ENCODE data around the gene FUZ.

FUZ gene

GRCh38 chr19:49829721-49830120 is 16.6 kb upstream of the FUZ start:
- DNase-seq = no peak

- no peak for DNase-seq
Measured at GRCh38 chr19:49829200-49829599, 16.1 kb upstream of the FUZ start.

GRCh38 chr19:49827034-49827433 is 13.9 kb upstream of the FUZ start:
- no peak for DNase-seq

GRCh38 chr19:49824662-49825061 is 11.6 kb upstream of the FUZ start:
- DNase-seq = no peak

- peak; percentile 74 for DNase-seq
Measured at GRCh38 chr19:49823472-49823871, 10.4 kb upstream of the FUZ start.

GRCh38 chr19:49820125-49820524 is 7.0 kb upstream of the FUZ start:
- peak; percentile 52 for DNase-seq

- DNase-seq = peak; percentile 5
Measured at GRCh38 chr19:49819452-49820115, 6.5 kb upstream of the FUZ start.

GRCh38 chr19:49818649-49819370 is 5.7 kb upstream of the FUZ start:
- DNase-seq = no peak

- DNase-seq = peak; percentile 78
Measured at GRCh38 chr19:49817964-49818648, 5.0 kb upstream of the FUZ start, which contains the start of gene MED25. TSS of gene MED25 (plus strand) at chr19:49818289. CDS start at chr19:49818342, 53 bp downstream.

- DNase-seq = no peak
Measured at GRCh38 chr19:49816590-49816989, 3.5 kb upstream of the FUZ start.

- peak; percentile 25 for DNase-seq
Measured at GRCh38 chr19:49814010-49814409, 918 bp upstream of the FUZ start.

- DNase-seq = no peak
Measured at GRCh38 chr19:49812452-49812996, 568 bp downstream of the FUZ start.

- no peak for DNase-seq
Measured at GRCh38 chr19:49811328-49811727, 1.8 kb downstream of the FUZ start.

GRCh38 chr19:49809941-49810389 is 3.1 kb downstream of the FUZ start:
- DNase-seq = no peak

GRCh38 chr19:49809160-49809940 is 3.7 kb downstream of the FUZ start:
- peak; percentile 36 for DNase-seq

- peak; percentile 53 for DNase-seq
Measured at GRCh38 chr19:49808711-49809159, 4.4 kb downstream of the FUZ start.

- no peak for DNase-seq
Measured at GRCh38 chr19:49807904-49808675, 5.0 kb downstream of the FUZ start.

- DNase-seq = no peak
Measured at GRCh38 chr19:49807058-49807903, 5.8 kb downstream of the FUZ start.

- no peak for DNase-seq
Measured at GRCh38 chr19:49806620-49806959, 6.5 kb downstream of the FUZ start.

GRCh38 chr19:49805822-49806619 is 7.1 kb downstream of the FUZ start:
- DNase-seq = no peak
